Cardiac muscle cell (in vitro differentiated cells and primary cell): Measurements from ENCODE around the gene OSBPL8. TPM values are rescaled to one million over a fixed set of nuclear protein-coding genes. Genes with fewer than 3 reads are reported as not detected.

Experiments used
- DNase-seq, 2 donors: peaks; one replicate each; pipeline versions ENCODE4 v3.0.0 to v3.0.0-alpha.2; 2010 to 2017; ENCODE audit warnings: low read depth in 1 of 2, low spot score in 1 of 2
- H3K27ac ChIP-seq: fragments of 200-600 bp; sonication (generic); 2 replicates; pipeline ENCODE4 v1.5.1; 2016
- H3K27me3 ChIP-seq: fragments of 200-600 bp; sonication (generic); 2 replicates; pipeline ENCODE4 v1.6.0; 2016; ENCODE audit warnings: control low read depth
- H3K36me3 ChIP-seq: fragments of 200-600 bp; sonication (generic); 2 replicates; pipeline ENCODE4 v1.5.1; 2016; ENCODE audit warnings: control low read depth
- H3K4me1 ChIP-seq: fragments of 200-600 bp; sonication (generic); 2 replicates; pipeline ENCODE4 v1.8.1; 2017; ENCODE audit warnings: low read depth, mild to moderate bottlenecking, mixed run types
- H3K4me3 ChIP-seq: fragments of 200-600 bp; sonication (generic); 2 replicates; pipeline ENCODE4 v1.5.1; 2016; ENCODE audit warnings: mild to moderate bottlenecking
- H3K9me3 ChIP-seq: fragments of 200-600 bp; sonication (generic); 2 replicates; pipeline ENCODE4 v1.5.1; 2017; ENCODE audit warnings: low read depth, mild to moderate bottlenecking, control low read depth
- CTCF ChIP-seq: IDR thresholded peaks from 2 replicates; pipeline ENCODE4 v1.5.1; 2012; ENCODE audit warnings: low read depth, mild to moderate bottlenecking, low read length
- polyA plus RNA-seq: library from polyadenylated mRNA; unstranded; fragments of >200 nt; fragmentation: Nextera tagmentation; extraction: Ambion mirVana; gene quantifications from 2 replicates; pipeline ENCODE4 v1.2.1, GENCODE V29; 2016
- total RNA-seq: library from RNA; depleted of rRNA; stranded (reverse); fragments of >200 nt; gene quantifications from 2 replicates; pipeline ENCODE4 v1.2.3, GENCODE V29; 2016

Gene OSBPL8
- total and polyA plus RNA-seq, 2 experiments from 2014 or later, result 25.6 to 143 TPM

- Histone ChIP-seq H3K27me3 (no peaks in the 10 kb centered on the region), H3K36me3 (no peaks in the 10 kb centered on the region), H3K4me1 (peaks cover 56% of the 10 kb centered on the region), H3K4me3 (no peak overlapping the region), H3K9me3 (no peaks in the 10 kb centered on the region), H3K27ac (peak overlapping the region; percentile 54)
- no peak for TF ChIP-seq CTCF
- peak in 1 of 2 donors; percentile 13 for DNase-seq
Observed at GRCh38 chr12:76548222-76548837, 11.2 kb downstream of the OSBPL8 start.

GRCh38 chr12:76547526-76547925 is 12.0 kb downstream of the OSBPL8 start:
- no peaks in the 10 kb centered on the region for H3K27me3 ChIP-seq
- peaks cover 49% of the 10 kb centered on the region for H3K4me1 ChIP-seq
- no peak overlapping the region for H3K4me3 ChIP-seq
- no peaks in the 10 kb centered on the region for H3K9me3 ChIP-seq
- no peak for DNase-seq
- H3K36me3 ChIP-seq, result no peaks in the 10 kb centered on the region
- peak overlapping the region; percentile 54 for H3K27ac ChIP-seq
- TF ChIP-seq CTCF, result no peak

GRCh38 chr12:76546889-76547288 is 12.7 kb downstream of the OSBPL8 start:
- no peaks in the 10 kb centered on the region for H3K36me3 ChIP-seq
- no peak for TF ChIP-seq CTCF
- H3K27me3 ChIP-seq, result no peaks in the 10 kb centered on the region
- DNase-seq, result no peak
- peak overlapping the region; percentile 19 for H3K27ac ChIP-seq
- peaks cover 44% of the 10 kb centered on the region for H3K4me1 ChIP-seq
- H3K9me3 ChIP-seq, result no peaks in the 10 kb centered on the region
- H3K4me3 ChIP-seq, result no peak overlapping the region

- no peaks in the 10 kb centered on the region for H3K9me3 ChIP-seq
- H3K4me3 ChIP-seq, result no peak overlapping the region
- no peaks in the 10 kb centered on the region for H3K27me3 ChIP-seq
- H3K27ac ChIP-seq, result no peak overlapping the region
- no peak for DNase-seq
- peaks cover 44% of the 10 kb centered on the region for H3K4me1 ChIP-seq
- no peak for TF ChIP-seq CTCF
- H3K36me3 ChIP-seq, result no peaks in the 10 kb centered on the region
Observed at GRCh38 chr12:76545486-76545885, 14.1 kb downstream of the OSBPL8 start.

- Histone ChIP-seq H3K27me3 (no peaks in the 10 kb centered on the region), H3K9me3 (no peaks in the 10 kb centered on the region), H3K27ac (no peak overlapping the region), H3K4me3 (no peak overlapping the region), H3K36me3 (no peaks in the 10 kb centered on the region), H3K4me1 (peaks cover 47% of the 10 kb centered on the region)
- TF ChIP-seq CTCF, result no peak
- DNase-seq, result no peak
Observed at GRCh38 chr12:76544601-76545261, 14.8 kb downstream of the OSBPL8 start.
